B cell (primary cell): ENCODE measurements around the gene CYP27B1. TPM values are rescaled to one million over a fixed set of nuclear protein-coding genes. Genes with fewer than 3 reads are reported as not detected.
A peak's percentile ranks its signal among the peaks of the same experiment; 100 is the strongest.

Experiments used
- ATAC-seq: fragments of 200-7000 bp; cut with Tn5 transposase; one replicate; pipeline ENCODE4 v1.10.0; 2021; ENCODE audit warnings: low read depth, mild to moderate bottlenecking, moderate number of reproducible peaks, moderate library complexity
- CTCF ChIA-PET: fragments of 350-600 bp; sonication (Branson Sonifier 250); formaldehyde crosslinking; loops from one replicate; lab custom pipeline; 2021; ENCODE audit warnings: antibody characterized with exemption, inconsistent platforms; lab: Charles Lee
- POLR2A ChIA-PET: fragments of 350-600 bp; sonication (Branson Sonifier 250); formaldehyde crosslinking; loops from one replicate; lab custom pipeline; 2021; ENCODE audit warnings: antibody characterized with exemption; lab: Charles Lee
- DNase-seq: peaks from one replicate; pipeline ENCODE4 v3.0.0; 2013
- H2AFZ ChIP-seq: 2 replicates; pipeline ENCODE4 v1.6.1; 2012; ENCODE audit warnings: mild to moderate bottlenecking, low read depth, low read length; ENCODE audit not compliant: insufficient read depth, poor library complexity, severe bottlenecking
- H3K27ac ChIP-seq, 2 donors: 1 replicate in 1 of 2; 2 replicates in 1 of 2; pipeline ENCODE4 v1.5.1; 2012 to 2013; ENCODE audit warnings: low read length in 2 of 2, mild to moderate bottlenecking in 2 of 2, moderate library complexity in 1 of 2
- H3K27me3 ChIP-seq, 4 experiments: fragments of 200-600 bp in 1 of 4; sonication (generic) in 1 of 4; replicated peaks in 1 of 4; 1 replicate in 2 of 4; 2 replicates in 2 of 4; pipeline versions ENCODE4 v1.6.1 to v1.7.0; 2013 to 2016; ENCODE audit warnings: low read length in 3 of 4, mild to moderate bottlenecking in 2 of 4, mixed read lengths in 1 of 4, moderate library complexity in 1 of 4; ENCODE audit not compliant: insufficient read depth in 4 of 4, control insufficient read depth in 3 of 4; ENCODE audit errors: control extremely low read depth in 1 of 4
- H3K36me3 ChIP-seq, 2 experiments: replicated peaks in 1 of 2; 1 replicate in 1 of 2; 2 replicates in 1 of 2; pipeline versions ENCODE4 v1.6.1 to v1.7.1; 2013; ENCODE audit warnings: low read length in 1 of 2; ENCODE audit not compliant: insufficient read depth in 2 of 2, control insufficient read depth in 1 of 2; ENCODE audit errors: control extremely low read depth in 1 of 2, extremely low read depth in 1 of 2
- H3K4me1 ChIP-seq, 2 donors: fragments of 200-600 bp in 1 of 2; sonication (generic) in 1 of 2; 1 replicate in 1 of 2; 2 replicates in 1 of 2; pipeline versions ENCODE4 v1.5.1 to v1.6.1; 2013 to 2017; ENCODE audit warnings: low read length in 2 of 2; ENCODE audit not compliant: control insufficient read depth in 2 of 2, insufficient read depth in 2 of 2
- H3K4me2 ChIP-seq: replicated peaks from 2 replicates; pipeline ENCODE3; 2012; ENCODE audit warnings: mild to moderate bottlenecking, low read depth, low read length; ENCODE audit not compliant: poor library complexity, severe bottlenecking
- H3K4me3 ChIP-seq, 5 experiments: fragments of 200-600 bp in 1 of 5; sonication (generic) in 1 of 5; 1 replicate in 3 of 5; 2 replicates in 2 of 5; pipeline versions ENCODE4 v1.5.1 to v1.7.0; 2011 to 2016; ENCODE audit warnings: low read length in 4 of 5, mild to moderate bottlenecking in 4 of 5, low read depth in 2 of 5, control low read depth in 1 of 5, moderate library complexity in 1 of 5; ENCODE audit not compliant: insufficient read depth in 1 of 5; ENCODE audit errors: control extremely low read depth in 1 of 5, extremely low read depth in 1 of 5
- H3K79me2 ChIP-seq: fragments of 200-600 bp; sonication (generic); one replicate; pipeline ENCODE4 v1.6.0; 2016; ENCODE audit warnings: low read length; ENCODE audit not compliant: control insufficient read depth, insufficient read depth
- H3K9ac ChIP-seq: fragments of 200-600 bp; sonication (generic); 2 replicates; pipeline ENCODE4 v1.6.1; 2017; ENCODE audit warnings: mild to moderate bottlenecking, low read length, moderate library complexity
- H3K9me3 ChIP-seq, 3 donors: one replicate each; pipeline versions ENCODE4 v1.6.1 to v1.7.1; 2013; ENCODE audit warnings: low read length in 2 of 3; ENCODE audit not compliant: control insufficient read depth in 2 of 3, insufficient read depth in 1 of 3; ENCODE audit errors: control extremely low read depth in 1 of 3
- H4K20me1 ChIP-seq: 2 replicates; pipeline ENCODE4 v1.6.0; 2012; ENCODE audit warnings: mild to moderate bottlenecking, low read length; ENCODE audit not compliant: insufficient read depth, control insufficient read depth, poor library complexity, severe bottlenecking
- H3K27ac Mint-ChIP-seq: one replicate; pipeline ENCODE4 v1.8.0; 2021; ENCODE audit warnings: mixed read lengths
- H3K27me3 Mint-ChIP-seq: one replicate; pipeline ENCODE4 v1.8.0; 2021; ENCODE audit warnings: mixed read lengths
- H3K4me1 Mint-ChIP-seq: one replicate; pipeline ENCODE4 v1.8.0; 2021; ENCODE audit warnings: mixed read lengths
- H3K4me3 Mint-ChIP-seq: one replicate; pipeline ENCODE4 v1.8.0; 2021; ENCODE audit warnings: mixed read lengths
- H3K9me3 Mint-ChIP-seq: one replicate; pipeline ENCODE4 v1.8.0; 2022; ENCODE audit warnings: mixed read lengths; ENCODE audit not compliant: insufficient read depth
- EZH2 ChIP-seq: IDR thresholded peaks from 2 replicates; pipeline ENCODE4 v1.6.1; 2012; ENCODE audit warnings: borderline replicate concordance, low read depth, mild to moderate bottlenecking, moderate library complexity, low read length; ENCODE audit not compliant: insufficient read depth, poor library complexity, severe bottlenecking
- WGBS: methylation state at CpG from one replicate; pipeline ENCODE4 v1.1.5; 2013; ENCODE audit warnings: missing lambda C conversion rate; ENCODE audit not compliant: insufficient coverage; 5-methylcytosine and 5-hydroxymethylcytosine counted together
- intact Hi-C: fragments of 100-400 bp; cut with micrococcal nuclease; formaldehyde crosslinking; loops from one replicate; pipeline ENCODE4 v1.10.0; 2022
- polyA plus RNA-seq: library from polyadenylated mRNA; depleted of rRNA; stranded (reverse); fragments of >200 nt; gene quantifications from 2 replicates; pipeline ENCODE4 v1.2.3, GENCODE V29; 2012
- total RNA-seq, 2 donors: library from RNA; stranded (reverse); fragments of 120-200 nt in 1 of 2; gene quantifications; 1 replicate in 1 of 2; 2 replicates in 1 of 2; pipeline versions ENCODE4 v1.2.3 to v1.2.4, GENCODE V29; 2013 to 2022
- TF ChIP-seq, protein P1 (sequence below): fragments of 200-600 bp; IDR thresholded peaks from one replicate; pipeline ENCODE4 v1.8.0; 2022; ENCODE audit warnings: antibody characterized with exemption, mild to moderate bottlenecking

CYP27B1 gene
- total and polyA plus RNA-seq, 2 donors (not counting 1 experiment from before 2014, with no cell fraction given) = 0.66 to 0.79 TPM

DNA sequence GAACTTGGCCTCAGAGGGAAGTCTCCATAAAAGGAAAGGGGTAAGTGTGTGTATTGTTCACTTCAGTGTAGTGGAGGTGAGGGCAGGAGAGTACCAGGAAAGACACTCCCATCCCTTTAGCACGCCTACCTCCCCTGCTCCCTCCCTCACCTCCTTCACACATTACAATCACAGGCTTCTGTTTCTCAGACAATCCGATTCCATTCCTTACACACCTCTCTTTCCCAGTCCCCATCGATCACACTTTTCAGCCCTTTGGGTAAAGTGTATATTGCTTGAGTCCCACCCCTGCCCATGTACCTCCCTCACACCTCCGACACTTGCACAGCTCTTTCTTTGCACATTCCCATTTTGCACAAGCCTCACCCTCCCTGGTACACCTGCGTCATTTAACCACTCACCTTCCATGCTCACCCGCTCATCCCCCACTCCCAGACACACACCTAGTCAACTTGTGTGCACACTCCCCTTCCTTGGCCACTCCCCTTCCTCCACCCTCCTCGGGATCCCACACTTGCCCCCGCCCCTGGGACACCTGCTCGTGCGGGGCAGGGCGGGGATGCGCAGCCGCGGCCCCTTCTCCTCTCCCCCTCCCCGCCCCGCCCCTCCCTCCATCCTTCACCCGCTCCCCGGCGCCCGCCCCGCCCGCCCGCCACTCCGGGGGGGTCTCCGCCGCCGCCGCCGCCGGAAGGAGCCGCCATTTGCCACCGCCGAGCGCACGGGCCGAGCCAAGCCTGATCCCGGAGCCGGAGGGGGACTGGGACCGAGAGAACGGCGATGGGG lies 12.3 kb downstream of the CYP27B1 start, which contains the start of gene MARCHF9:
TSS of gene MARCHF9 (plus strand) at position 693 of the 783 bp plus-strand sequence. CDS start 426 bp downstream, outside the sequence.
- ChIA-PET POLR2A (interaction anchor here (0.6 to 1.0 kb wide), 2 partner anchors 10 to 92 kb away, joined by 3 to 4 read pairs; partner anchors contain the start of genes CTDSP2 and TSPAN31), CTCF (interaction anchor here (1.2 to 2.6 kb wide), 4 partner anchors 18 to 150 kb away, joined by 5 to 31 read pairs (median 6); partner anchors contain the start of genes EEF1AKMT3, METTL1 and TSFM)
- DNase-seq (peak; percentile 88), ATAC-seq (peak; percentile 42)
- Histone ChIP-seq H4K20me1 (peaks cover 36% of the 10 kb centered on the region), H3K79me2 (peaks cover 43% of the 10 kb centered on the region), H3K4me1 (peaks cover 41 to 64% of the 10 kb centered on the region in 2 donors), H2AFZ (peak within 1 kb of the TSS; percentile 55), H3K9me3 (no peaks in the 10 kb centered on the region), H3K4me2 (peak within 1 kb of the TSS; percentile 90), H3K4me3 (peak within 1 kb of the TSS; percentile 67 to 87 (median 85)), H3K27me3 (no peaks in the 10 kb centered on the region), H3K36me3 (peaks cover 1 to 36% of the 10 kb centered on the region in 2 experiments), H3K9ac (peak within 1 kb of the TSS; percentile 80), H3K27ac (peak within 1 kb of the TSS; percentile 90 to 98)
- no peaks in the 10 kb centered on the region for H3K27me3 Mint-ChIP-seq
- WGBS = under 1% methylated on average over 24 of the region's 41 CpGs
- peak within 1 kb of the TSS; percentile 96 for H3K4me3 Mint-ChIP-seq
- intact Hi-C loops = loop anchor here (5.0 to 10.0 kb wide), 7 partner anchors 78 to 1637 kb away; partner anchors contain the start of genes CTDSP2, GLI1, INHBE and MARS1
- TF ChIP-seq EZH2 = no peak
- TF ChIP-seq, protein P1, sequence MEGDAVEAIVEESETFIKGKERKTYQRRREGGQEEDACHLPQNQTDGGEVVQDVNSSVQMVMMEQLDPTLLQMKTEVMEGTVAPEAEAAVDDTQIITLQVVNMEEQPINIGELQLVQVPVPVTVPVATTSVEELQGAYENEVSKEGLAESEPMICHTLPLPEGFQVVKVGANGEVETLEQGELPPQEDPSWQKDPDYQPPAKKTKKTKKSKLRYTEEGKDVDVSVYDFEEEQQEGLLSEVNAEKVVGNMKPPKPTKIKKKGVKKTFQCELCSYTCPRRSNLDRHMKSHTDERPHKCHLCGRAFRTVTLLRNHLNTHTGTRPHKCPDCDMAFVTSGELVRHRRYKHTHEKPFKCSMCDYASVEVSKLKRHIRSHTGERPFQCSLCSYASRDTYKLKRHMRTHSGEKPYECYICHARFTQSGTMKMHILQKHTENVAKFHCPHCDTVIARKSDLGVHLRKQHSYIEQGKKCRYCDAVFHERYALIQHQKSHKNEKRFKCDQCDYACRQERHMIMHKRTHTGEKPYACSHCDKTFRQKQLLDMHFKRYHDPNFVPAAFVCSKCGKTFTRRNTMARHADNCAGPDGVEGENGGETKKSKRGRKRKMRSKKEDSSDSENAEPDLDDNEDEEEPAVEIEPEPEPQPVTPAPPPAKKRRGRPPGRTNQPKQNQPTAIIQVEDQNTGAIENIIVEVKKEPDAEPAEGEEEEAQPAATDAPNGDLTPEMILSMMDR = no peak
- peaks cover 67% of the 10 kb centered on the region for H3K4me1 Mint-ChIP-seq
- H3K9me3 Mint-ChIP-seq = no peaks in the 10 kb centered on the region
- peak within 1 kb of the TSS; percentile 95 for H3K27ac Mint-ChIP-seq
